ENCODE results near the gene MRPS18B. TPM values are rescaled to one million over a fixed set of nuclear protein-coding genes. Genes with fewer than 3 reads are reported as not detected.

The MRPS18B gene
- polyA plus RNA-seq, 1 experiment: 69.3 TPM

- H3K4me3 ChIP-seq (ENCODE audit: low read depth, low read length): peak overlapping the region; percentile 85
- H3K36me3 ChIP-seq (ENCODE audit: control insufficient read depth, insufficient read depth, low read length): peaks cover 1% of the 10 kb centered on the region; the same call in 1 of the 2 replicates
- no peak for TF ChIP-seq CTCF (IDR thresholded peaks at IDR 0.05; ENCODE audit: insufficient read depth, low read depth, low read length)
- ChIA-PET POLR2A (interaction anchor here (0.5 to 1.0 kb wide), 4 partner anchors 14 to 55 kb away, joined by 3 to 13 read pairs (median 6); partner anchors contain the start of gene PRR3), CTCF (interaction anchor here (1.4 to 1.6 kb wide), 3 partner anchors 19 to 30 kb away, joined by 3 to 6 read pairs (median 4); no protein-coding TSS in a partner anchor)
- DNase-seq (ENCODE audit: low read depth): no peak
- H3K27me3 ChIP-seq (ENCODE audit: control insufficient read depth, insufficient read depth, low read length): no peaks in the 10 kb centered on the region
Measured at GRCh38 chr6:30571762-30572082, 45.9 kb upstream of the MRPS18B start.

GRCh38 chr6:30572148-30572547 lies 45.5 kb upstream of the MRPS18B start:
- Histone ChIP-seq H3K36me3 (ENCODE audit: control insufficient read depth, insufficient read depth, low read length) (peaks cover 2% of the 10 kb centered on the region; the same call in 1 of the 2 replicates), H3K4me3 (ENCODE audit: low read depth, low read length) (peak overlapping the region; percentile 85), H3K27me3 (ENCODE audit: control insufficient read depth, insufficient read depth, low read length) (no peaks in the 10 kb centered on the region)
- POLR2A ChIA-PET: no interaction called here
- CTCF ChIA-PET: no interaction called here
- DNase-seq (ENCODE audit: low read depth): no peak
- no peak for TF ChIP-seq CTCF (IDR thresholded peaks at IDR 0.05; ENCODE audit: insufficient read depth, low read depth, low read length)

- Histone ChIP-seq H3K4me3 (ENCODE audit: low read depth, low read length) (no peak overlapping the region), H3K36me3 (ENCODE audit: control insufficient read depth, insufficient read depth, low read length) (peaks cover 10% of the 10 kb centered on the region), H3K27me3 (ENCODE audit: control insufficient read depth, insufficient read depth, low read length) (no peaks in the 10 kb centered on the region)
- no peak for DNase-seq (ENCODE audit: low read depth)
- ChIA-PET CTCF (no interaction called here), POLR2A (no interaction called here)
- no peak for TF ChIP-seq CTCF (IDR thresholded peaks at IDR 0.05; ENCODE audit: insufficient read depth, low read depth, low read length)
Measured at GRCh38 chr6:30573113-30573512, 44.5 kb upstream of the MRPS18B start.

- no peak for TF ChIP-seq CTCF (IDR thresholded peaks at IDR 0.05; ENCODE audit: insufficient read depth, low read depth, low read length)
- CTCF ChIA-PET: interaction anchor here (0.6 to 2.5 kb wide), 4 partner anchors 19 to 121 kb away, joined by 3 to 8 read pairs (median 4); no protein-coding TSS in a partner anchor
- Histone ChIP-seq H3K4me3 (ENCODE audit: low read depth, low read length) (no peak overlapping the region), H3K36me3 (ENCODE audit: control insufficient read depth, insufficient read depth, low read length) (peaks cover 27% of the 10 kb centered on the region), H3K27me3 (ENCODE audit: control insufficient read depth, insufficient read depth, low read length) (no peaks in the 10 kb centered on the region)
- POLR2A ChIA-PET: interaction anchor here (0.5 to 0.7 kb wide), 2 partner anchors 43 to 150 kb away, joined by 4 to 5 read pairs; no protein-coding TSS in a partner anchor
- no peak for DNase-seq (ENCODE audit: low read depth)
Measured at GRCh38 chr6:30578051-30578450, 39.6 kb upstream of the MRPS18B start.

- ChIA-PET POLR2A (no interaction called here), CTCF (interaction anchor here (0.6 to 0.9 kb wide), 2 partner anchors 39 to 1564 kb away, joined by 3 to 4 read pairs; no protein-coding TSS in a partner anchor)
- DNase-seq (ENCODE audit: low read depth): no peak
- Histone ChIP-seq H3K4me3 (ENCODE audit: low read depth, low read length) (no peak overlapping the region), H3K36me3 (ENCODE audit: control insufficient read depth, insufficient read depth, low read length) (peaks cover 41% of the 10 kb centered on the region), H3K27me3 (ENCODE audit: control insufficient read depth, insufficient read depth, low read length) (no peaks in the 10 kb centered on the region)
- no peak for TF ChIP-seq CTCF (IDR thresholded peaks at IDR 0.05; ENCODE audit: insufficient read depth, low read depth, low read length)
Measured at GRCh38 chr6:30583921-30584320, 33.7 kb upstream of the MRPS18B start.

Data from BJ (cell line).